Measurements from ENCODE around the gene SLC26A3. TPM values are rescaled to one million over a fixed set of nuclear protein-coding genes. Genes with fewer than 3 reads are reported as not detected.

Gene SLC26A3
- total RNA-seq, 1 donor: not detected

DNA sequence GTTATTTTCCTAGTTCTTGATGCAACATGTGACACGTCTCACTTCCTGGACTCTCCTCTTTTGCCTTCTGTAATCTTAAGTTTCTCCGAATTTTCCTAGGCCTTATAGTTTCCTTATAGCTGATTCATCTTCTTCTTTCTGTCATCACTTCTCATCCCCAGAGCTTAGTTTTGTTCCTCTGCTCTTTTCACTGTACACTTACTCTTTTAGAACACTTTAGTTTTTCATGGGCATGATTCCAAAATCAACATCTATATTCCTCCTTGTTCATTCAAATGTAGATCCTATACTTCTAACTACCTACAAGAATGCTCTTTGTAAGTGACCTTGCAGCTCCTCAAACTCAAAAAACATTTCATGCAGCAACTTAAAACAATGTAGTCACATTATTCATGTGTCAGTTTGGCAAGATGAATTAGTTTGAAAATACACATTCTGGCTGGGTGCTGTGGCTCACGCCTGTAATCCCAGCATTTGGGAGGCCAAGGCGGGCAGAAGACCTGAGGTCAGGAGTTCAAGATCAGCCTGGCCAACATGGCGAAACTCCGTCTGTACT, 13.1 kb upstream of the SLC26A3 start:
- no peak for DNase-seq (ENCODE audit: low read depth)
- no peak overlapping the region for H3K4me3 ChIP-seq (ENCODE audit: low read depth, low read length)
- TF ChIP-seq, protein P1, sequence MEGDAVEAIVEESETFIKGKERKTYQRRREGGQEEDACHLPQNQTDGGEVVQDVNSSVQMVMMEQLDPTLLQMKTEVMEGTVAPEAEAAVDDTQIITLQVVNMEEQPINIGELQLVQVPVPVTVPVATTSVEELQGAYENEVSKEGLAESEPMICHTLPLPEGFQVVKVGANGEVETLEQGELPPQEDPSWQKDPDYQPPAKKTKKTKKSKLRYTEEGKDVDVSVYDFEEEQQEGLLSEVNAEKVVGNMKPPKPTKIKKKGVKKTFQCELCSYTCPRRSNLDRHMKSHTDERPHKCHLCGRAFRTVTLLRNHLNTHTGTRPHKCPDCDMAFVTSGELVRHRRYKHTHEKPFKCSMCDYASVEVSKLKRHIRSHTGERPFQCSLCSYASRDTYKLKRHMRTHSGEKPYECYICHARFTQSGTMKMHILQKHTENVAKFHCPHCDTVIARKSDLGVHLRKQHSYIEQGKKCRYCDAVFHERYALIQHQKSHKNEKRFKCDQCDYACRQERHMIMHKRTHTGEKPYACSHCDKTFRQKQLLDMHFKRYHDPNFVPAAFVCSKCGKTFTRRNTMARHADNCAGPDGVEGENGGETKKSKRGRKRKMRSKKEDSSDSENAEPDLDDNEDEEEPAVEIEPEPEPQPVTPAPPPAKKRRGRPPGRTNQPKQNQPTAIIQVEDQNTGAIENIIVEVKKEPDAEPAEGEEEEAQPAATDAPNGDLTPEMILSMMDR (IDR thresholded peaks at IDR 0.05; ENCODE audit: insufficient read depth, low read depth, low read length): no peak

DNA sequence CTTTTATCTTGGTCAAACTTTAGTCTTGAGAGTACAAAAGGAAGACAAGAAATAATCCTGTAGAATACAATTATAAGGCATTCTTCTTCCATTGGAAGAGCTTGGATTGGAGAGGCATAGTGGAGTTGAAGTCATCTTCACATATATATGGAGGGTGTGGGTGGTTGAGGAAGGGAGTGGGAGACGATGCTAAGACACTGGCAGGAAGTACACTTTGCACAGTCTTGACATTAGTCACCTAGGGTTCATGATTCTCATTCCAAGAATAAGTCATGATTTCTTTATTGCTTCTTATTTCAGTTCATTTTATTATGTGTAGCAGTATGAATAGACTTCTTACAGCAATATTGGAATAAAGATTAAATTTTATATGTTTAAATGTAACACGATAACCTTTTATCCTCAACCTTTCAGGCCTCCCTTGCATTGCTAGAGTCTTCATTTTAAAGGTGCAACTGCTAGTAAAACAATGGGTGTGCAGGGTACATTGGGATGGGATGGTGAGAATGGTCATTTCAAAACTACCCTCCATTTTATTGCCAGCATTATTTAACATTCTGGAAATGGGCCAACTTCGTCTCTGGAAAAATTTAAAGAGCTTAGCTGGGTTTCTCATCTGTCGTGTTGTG, 12.3 kb upstream of the SLC26A3 start:
- TF ChIP-seq, protein P1 (IDR thresholded peaks at IDR 0.05; ENCODE audit: insufficient read depth, low read depth, low read length): no peak
- DNase-seq (ENCODE audit: low read depth): peak; percentile 3

DNA sequence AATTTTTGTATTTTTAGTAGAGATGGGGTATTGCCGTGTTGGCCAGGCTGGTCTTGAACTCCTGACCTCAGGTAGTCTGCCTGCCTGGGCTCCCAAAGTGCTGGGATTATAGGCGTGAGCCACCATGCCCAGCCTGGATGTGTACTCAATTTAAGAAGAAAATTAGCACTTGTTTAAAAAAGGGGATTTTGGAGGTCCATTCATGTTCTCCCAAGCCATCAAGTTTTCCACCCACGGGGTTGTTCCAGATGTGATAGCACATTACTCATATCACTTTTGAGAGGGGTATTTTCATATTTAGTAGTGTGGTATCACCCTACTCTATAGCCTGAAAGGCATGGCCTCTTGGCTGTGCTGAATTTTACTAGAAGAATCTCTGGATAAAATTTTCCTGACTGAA, 10.5 kb upstream of the SLC26A3 start:
- DNase-seq (ENCODE audit: low read depth): no peak
- TF ChIP-seq, protein P1 (IDR thresholded peaks at IDR 0.05; ENCODE audit: insufficient read depth, low read depth, low read length): no peak

More for the DNA sequence above, 12.3 kb upstream of the SLC26A3 start:
- no peak overlapping the region for H3K4me3 ChIP-seq (ENCODE audit: low read depth, low read length)

DNA sequence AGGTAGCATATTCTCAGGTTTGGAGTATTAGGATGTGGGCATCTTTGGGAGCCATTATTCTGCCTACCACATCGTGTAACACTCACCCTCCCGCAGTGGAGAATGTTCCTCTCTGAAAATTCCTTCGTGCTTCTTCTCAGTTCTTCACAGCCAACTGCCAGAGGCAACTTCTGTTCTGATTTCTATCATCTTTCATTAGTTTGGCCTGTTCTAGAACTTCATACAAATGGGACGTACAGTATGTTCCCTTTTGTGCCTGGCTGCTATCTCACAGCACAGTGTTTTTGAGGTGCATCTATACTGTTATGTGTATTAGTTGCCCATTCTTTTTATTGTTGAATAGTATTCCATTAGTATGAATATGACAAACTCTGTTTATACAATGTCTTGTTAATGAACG, 8.9 kb upstream of the SLC26A3 start:
- no peak for DNase-seq (ENCODE audit: low read depth)
- TF ChIP-seq, protein P1 (IDR thresholded peaks at IDR 0.05; ENCODE audit: insufficient read depth, low read depth, low read length): no peak
- no peak overlapping the region for H3K4me3 ChIP-seq (ENCODE audit: low read depth, low read length)

More for the DNA sequence above, 10.5 kb upstream of the SLC26A3 start:
- H3K4me3 ChIP-seq (ENCODE audit: low read depth, low read length): no peak overlapping the region

DNA sequence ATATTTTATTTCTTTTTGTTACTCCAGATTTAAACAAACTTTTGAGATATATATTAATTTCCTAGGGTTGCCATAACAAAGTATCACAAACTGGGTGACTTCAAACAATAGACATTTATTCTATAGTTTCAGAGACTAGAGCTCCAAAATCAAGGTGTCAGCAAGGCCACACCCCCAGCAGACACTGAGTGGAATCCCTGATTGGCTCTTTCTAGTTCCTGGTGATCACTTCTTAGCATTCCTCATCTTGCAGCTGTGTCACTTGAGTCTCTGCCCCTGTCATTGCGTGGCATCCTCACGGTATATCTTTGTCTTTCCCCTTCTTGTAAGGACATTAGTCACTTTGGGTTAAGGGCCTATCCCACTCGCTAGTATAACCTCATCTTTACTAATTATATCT, 7.6 kb upstream of the SLC26A3 start:
- DNase-seq (ENCODE audit: low read depth): no peak
- no peak overlapping the region for H3K4me3 ChIP-seq (ENCODE audit: low read depth, low read length)
- TF ChIP-seq, protein P1 (IDR thresholded peaks at IDR 0.05; ENCODE audit: insufficient read depth, low read depth, low read length): no peak

DNA sequence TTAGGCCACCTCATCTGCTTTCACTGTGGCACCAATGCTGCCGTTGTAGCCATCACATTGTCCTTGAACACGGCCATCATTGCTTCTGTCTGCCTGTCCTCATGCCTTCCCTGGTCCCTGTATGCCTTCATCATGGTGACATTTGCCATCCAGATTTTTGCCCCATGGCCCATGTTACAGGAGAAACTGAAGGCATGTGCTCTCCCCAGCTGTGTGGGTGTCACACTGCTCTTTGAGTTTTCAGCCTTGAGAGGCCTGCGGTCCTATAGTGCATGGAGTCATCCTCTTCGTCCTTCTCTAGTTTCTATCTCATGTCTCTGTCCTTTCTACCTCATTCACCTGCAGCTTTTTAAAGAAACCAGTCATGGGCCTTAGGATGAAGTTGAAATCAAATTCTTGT, 6.2 kb upstream of the SLC26A3 start:
- DNase-seq (ENCODE audit: low read depth): no peak
- TF ChIP-seq, protein P1 (IDR thresholded peaks at IDR 0.05; ENCODE audit: insufficient read depth, low read depth, low read length): no peak
- no peak overlapping the region for H3K4me3 ChIP-seq (ENCODE audit: low read depth, low read length)

Measured in fibroblast of villous mesenchyme (primary cell).